Epithelial cell of esophagus (primary cell): ENCODE data around the gene LRRK1.

Experiments
- DNase-seq: peaks from one replicate; pipeline ENCODE4 v3.0.0; 2010; ENCODE audit warnings: low read depth
- H3K4me3 ChIP-seq: 2 replicates; pipeline ENCODE4 v1.5.1; 2011; ENCODE audit warnings: mild to moderate bottlenecking, low read length, control low read depth
- TF ChIP-seq, protein P1 (sequence below): IDR thresholded peaks from 2 replicates; pipeline ENCODE4 v1.5.1; 2011; ENCODE audit warnings: low read depth, mild to moderate bottlenecking, low read length, control low read depth, inconsistent platforms; ENCODE audit not compliant: insufficient read depth; ENCODE audit errors: missing control alignments

LRRK1 gene

DNA sequence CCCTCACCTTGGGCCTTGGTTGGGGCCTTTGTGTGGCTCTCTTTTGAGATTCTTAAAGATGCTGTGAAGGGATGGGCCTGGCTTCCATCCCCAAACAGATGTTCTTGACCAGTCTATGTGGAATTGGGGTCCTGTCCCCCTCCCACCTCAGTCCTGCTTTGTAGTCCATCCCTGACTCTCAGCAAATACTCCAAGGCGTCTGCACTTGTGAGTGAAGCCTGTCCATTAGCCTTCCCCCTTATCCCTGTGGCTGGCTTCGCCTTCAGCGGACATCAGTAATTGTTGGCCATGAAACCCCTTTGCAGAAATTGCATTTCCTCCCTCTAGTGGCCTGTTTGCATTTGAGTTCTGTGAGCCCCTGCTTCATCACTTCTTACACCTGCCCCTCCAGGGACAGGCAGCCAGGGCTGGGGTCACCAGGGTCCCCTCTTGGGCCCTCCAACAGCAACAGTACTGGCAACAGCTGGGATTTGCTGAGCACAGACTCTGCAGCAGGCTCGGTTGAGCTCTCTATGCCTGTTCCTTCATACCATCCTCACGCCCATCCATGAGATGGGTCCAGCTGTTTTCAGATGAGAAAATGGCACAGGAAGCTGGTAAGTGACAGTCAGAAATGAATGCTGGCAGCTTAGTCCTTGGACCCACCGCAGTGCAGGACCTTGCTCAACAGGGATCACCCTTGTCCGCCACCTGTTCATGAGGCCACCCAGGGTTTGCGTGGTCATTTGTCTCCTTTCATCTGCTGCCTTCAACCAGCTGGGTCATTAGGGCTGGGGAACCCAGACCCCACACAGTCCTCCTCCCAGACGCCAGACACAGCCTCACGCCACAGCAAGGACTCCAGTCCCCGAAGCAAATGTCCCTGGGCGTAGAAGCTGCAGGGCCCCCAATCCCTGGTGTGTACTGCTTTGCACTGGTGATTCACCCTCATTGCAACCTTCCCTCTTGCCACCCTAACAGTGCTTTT, 8.9 kb upstream of the LRRK1 start:
- no peak for DNase-seq
- no peak overlapping the region for H3K4me3 ChIP-seq
- TF ChIP-seq, protein P1, sequence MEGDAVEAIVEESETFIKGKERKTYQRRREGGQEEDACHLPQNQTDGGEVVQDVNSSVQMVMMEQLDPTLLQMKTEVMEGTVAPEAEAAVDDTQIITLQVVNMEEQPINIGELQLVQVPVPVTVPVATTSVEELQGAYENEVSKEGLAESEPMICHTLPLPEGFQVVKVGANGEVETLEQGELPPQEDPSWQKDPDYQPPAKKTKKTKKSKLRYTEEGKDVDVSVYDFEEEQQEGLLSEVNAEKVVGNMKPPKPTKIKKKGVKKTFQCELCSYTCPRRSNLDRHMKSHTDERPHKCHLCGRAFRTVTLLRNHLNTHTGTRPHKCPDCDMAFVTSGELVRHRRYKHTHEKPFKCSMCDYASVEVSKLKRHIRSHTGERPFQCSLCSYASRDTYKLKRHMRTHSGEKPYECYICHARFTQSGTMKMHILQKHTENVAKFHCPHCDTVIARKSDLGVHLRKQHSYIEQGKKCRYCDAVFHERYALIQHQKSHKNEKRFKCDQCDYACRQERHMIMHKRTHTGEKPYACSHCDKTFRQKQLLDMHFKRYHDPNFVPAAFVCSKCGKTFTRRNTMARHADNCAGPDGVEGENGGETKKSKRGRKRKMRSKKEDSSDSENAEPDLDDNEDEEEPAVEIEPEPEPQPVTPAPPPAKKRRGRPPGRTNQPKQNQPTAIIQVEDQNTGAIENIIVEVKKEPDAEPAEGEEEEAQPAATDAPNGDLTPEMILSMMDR: peak; percentile 21

DNA sequence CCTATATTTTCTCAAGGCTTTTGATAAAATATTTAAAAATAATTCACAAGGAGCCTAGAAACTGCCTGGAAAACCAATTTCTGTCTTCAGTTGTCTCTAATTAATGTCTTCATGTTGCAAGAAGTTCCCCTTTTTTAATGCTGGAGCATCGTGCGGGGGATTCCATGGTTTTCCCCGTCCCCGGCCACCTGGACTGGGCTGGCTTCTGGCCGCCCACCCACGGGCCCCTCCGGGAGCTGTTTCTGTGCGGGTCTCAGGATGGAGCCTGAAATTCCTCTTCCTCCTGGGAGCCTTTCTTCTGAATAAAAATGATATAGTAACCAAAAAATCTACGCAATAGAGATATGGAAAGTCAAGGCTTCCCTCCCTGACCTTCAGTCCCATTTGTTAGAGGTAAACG, 8.1 kb upstream of the LRRK1 start:
- TF ChIP-seq, protein P1: no peak
- DNase-seq: no peak
- no peak overlapping the region for H3K4me3 ChIP-seq

DNA sequence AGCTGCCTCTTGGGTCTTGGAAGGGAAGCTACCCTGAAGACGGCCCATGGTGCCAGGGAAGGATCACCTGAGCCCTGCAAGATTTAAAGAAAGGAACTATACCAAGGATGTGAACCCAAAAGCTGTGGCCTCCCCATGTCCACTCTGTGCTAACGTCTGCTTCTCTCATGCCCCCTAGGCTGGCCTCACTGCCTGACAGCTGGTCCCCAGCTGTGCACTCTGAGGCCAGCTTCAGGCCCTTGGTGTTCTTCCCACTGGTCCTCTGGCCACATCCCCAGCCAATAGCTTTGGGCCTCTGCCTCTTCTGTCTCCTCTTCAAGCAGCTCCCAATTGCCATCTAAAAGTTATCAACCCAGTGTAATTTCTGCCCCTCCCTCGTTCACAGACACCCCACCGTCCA, 5.2 kb upstream of the LRRK1 start:
- H3K4me3 ChIP-seq: no peak overlapping the region
- DNase-seq: no peak
- TF ChIP-seq, protein P1: no peak

DNA sequence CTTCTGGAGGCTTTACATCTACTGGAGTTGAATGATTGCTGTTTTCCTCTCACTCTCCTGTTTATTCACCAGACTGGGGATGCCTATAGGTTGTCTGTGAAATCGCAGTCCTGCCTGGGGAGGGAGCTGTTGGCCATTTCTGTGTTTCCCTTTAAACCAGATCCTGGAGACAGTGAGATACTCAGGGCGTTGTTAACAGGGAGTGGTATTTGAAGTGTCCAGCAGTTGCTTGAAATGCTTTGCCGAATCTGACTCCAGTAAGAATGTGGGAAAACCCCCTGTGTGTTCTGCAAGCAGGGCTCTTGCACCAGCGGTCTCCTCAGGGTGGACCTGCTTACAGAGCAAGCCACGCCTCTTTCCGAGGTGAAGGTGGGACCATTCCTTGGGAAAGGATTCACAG, 4.3 kb upstream of the LRRK1 start:
- TF ChIP-seq, protein P1: peak; percentile 52
- DNase-seq: peak; percentile 59
- H3K4me3 ChIP-seq: no peak overlapping the region

DNA sequence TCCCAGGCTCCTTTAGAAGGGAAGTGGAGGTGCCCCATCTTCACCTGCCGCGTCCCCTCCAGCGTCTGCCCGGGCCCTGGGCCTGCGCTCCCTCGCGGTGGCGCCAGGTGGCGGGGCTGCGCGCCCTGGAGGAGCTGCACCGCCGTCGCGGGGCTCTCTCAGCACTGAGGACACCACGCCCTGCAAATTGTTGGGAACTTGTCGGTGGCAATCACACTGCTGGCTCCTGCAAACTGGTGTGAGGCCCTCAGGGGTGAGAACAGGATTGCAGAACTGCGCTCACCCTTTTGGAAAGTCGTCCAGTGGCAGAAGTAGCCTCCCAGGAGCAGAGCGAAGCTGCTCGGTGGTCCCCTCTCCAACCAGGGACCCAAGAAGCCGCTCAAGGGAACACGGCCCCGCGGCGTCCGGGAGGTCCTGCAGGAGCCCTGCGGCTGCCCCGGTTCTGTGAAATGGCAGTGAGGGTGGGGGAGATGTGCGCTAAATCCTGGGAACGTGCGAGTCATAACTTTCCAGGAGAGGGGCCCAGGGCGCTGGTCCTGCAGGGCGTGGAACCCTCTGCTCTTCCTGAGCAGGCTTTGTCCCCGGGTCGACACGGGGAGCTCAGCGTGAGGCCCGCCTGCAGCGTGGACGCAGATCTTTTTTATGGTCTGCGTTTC, 995 bp upstream of the LRRK1 start:
- peak; percentile 85 for DNase-seq
- TF ChIP-seq, protein P1: peak; percentile 66
- H3K4me3 ChIP-seq: peak overlapping the region; percentile 82

DNA sequence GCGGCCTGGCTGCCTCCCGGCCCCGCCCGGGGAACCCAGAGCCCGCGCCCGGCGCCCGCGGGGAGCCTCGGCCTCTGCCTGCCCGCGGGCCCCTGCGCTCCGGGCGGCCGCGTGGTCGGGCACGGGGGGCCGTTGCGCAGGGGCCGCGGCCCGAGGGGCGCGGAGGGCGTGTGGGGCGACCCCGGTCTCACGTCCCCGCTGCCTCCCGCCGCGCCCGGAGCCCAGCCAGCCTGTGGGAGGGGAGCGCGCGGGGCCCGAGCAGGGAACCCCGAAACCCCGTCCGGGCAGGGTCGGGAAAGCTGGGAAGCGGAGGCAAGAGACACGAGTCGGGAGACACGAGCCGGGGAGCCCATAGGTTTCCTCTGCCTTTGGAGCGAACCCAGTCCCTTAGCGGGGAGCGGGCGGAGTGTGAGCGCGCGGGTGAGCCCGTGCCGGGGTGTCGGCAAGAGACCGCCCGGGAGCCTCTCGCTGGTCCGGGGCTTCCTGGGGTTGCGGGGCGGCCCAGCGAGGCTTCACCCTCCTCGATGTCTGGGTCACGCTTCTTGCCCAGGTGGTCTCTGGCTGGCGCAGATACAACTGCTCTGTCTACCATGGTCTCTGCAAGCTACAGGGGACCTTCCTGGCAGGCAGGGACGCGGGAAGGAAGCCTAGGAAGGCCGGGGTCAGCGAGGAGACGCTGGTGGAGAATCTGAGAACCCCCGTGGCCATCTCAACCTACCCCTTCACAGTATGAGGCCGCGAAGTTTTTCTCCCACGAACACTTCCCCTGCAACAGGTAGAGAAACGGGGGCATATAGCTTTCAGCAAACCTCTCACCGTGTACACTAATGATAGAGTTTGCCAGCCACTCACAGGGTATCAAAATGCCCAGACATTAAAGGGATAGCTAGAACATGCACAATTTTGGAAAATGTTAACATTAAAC, 586 bp downstream of the LRRK1 start:
- peak overlapping the region; percentile 61 for H3K4me3 ChIP-seq
- peak; percentile 44 for DNase-seq
- TF ChIP-seq, protein P1: no peak
